ENCODE measurements around the gene ALPK1. TPM values are rescaled to one million over a fixed set of nuclear protein-coding genes. Genes with fewer than 3 reads are reported as not detected.

The ALPK1 gene
- total and polyA plus RNA-seq, 7 donors, result 4.2 to 27.4 (median 12.1) TPM

- TF ChIP-seq POLR2A (IDR thresholded peaks at IDR 0.05), result no peak
- TF ChIP-seq CTCF (IDR thresholded peaks at IDR 0.05), result no peak
- TF ChIP-seq POLR2AphosphoS5 (IDR thresholded peaks at IDR 0.05), result no peak
- H3K27me3 ChIP-seq, result no peaks in the 10 kb centered on the region
- H3K4me3 ChIP-seq, result no peak overlapping the region
- no peak overlapping the region for H3K27ac ChIP-seq
- no peak for DNase-seq
- H3K36me3 ChIP-seq, result no peaks in the 10 kb centered on the region
- 97 to 100% methylated on average over 3 of the region's 3 CpGs for WGBS, 2 donors
- intact Hi-C loops (cut with DNase I), result loop anchor here (10.0 kb wide), 1 partner anchor 282 kb away; no protein-coding TSS in a partner anchor
- H3K4me1 ChIP-seq, result peaks cover 0 to 6% (median 0%) of the 10 kb centered on the region in 4 donors
- no peaks in the 10 kb centered on the region for H3K9me3 ChIP-seq
Observed at GRCh38 chr4:112322866-112323265, 25.7 kb downstream of the ALPK1 start.

GRCh38 chr4:112325530-112325929, 28.4 kb downstream of the ALPK1 start:
- Histone ChIP-seq H3K27ac (no peak overlapping the region), H3K9me3 (no peaks in the 10 kb centered on the region), H3K36me3 (no peaks in the 10 kb centered on the region), H3K4me3 (no peak overlapping the region), H3K27me3 (no peaks in the 10 kb centered on the region), H3K4me1 (peaks cover 0 to 6% (median 0%) of the 10 kb centered on the region in 4 donors)
- TF ChIP-seq EP300 (IDR thresholded peaks at IDR 0.05) (no peak), POLR2AphosphoS5 (IDR thresholded peaks at IDR 0.05) (no peak), CTCF (IDR thresholded peaks at IDR 0.05) (no peak), POLR2A (IDR thresholded peaks at IDR 0.05) (no peak)
- 90 to 92% methylated on average over 6 of the region's 6 CpGs for whole genome bisulfite sequencing, 2 donors
- no peak for DNase-seq
- intact Hi-C loops (cut with DNase I), result loop anchor here (10.0 kb wide), 1 partner anchor 279 kb away; no protein-coding TSS in a partner anchor

GRCh38 chr4:112327965-112328733, 31.0 kb downstream of the ALPK1 start:
- Histone ChIP-seq H3K4me1 (no peaks in the 10 kb centered on the region), H3K27me3 (no peaks in the 10 kb centered on the region), H3K9me3 (no peaks in the 10 kb centered on the region), H3K36me3 (no peaks in the 10 kb centered on the region), H3K4me3 (no peak overlapping the region), H3K27ac (no peak overlapping the region)
- 73 to 78% methylated on average over 9 of the region's 9 CpGs for WGBS, 2 donors
- intact Hi-C loops (cut with DNase I), result loop anchor here (10.0 kb wide), 1 partner anchor 277 kb away; no protein-coding TSS in a partner anchor
- TF ChIP-seq POLR2A (IDR thresholded peaks at IDR 0.05) (no peak), CTCF (IDR thresholded peaks at IDR 0.05) (peak in 1 of 4 experiments; percentile 31)
- no peak for DNase-seq

- H3K36me3 ChIP-seq, result no peaks in the 10 kb centered on the region
- H3K9me3 ChIP-seq, result no peaks in the 10 kb centered on the region
- TF ChIP-seq CTCF (IDR thresholded peaks at IDR 0.05), result no peak
- TF ChIP-seq POLR2A (IDR thresholded peaks at IDR 0.05), result no peak
- no peak for TF ChIP-seq EP300 (IDR thresholded peaks at IDR 0.05)
- TF ChIP-seq POLR2AphosphoS5 (IDR thresholded peaks at IDR 0.05), result no peak
- H3K27me3 ChIP-seq, result no peaks in the 10 kb centered on the region
- H3K4me1 ChIP-seq, result no peaks in the 10 kb centered on the region
- 97 to 98% methylated on average over 4 of the region's 4 CpGs for WGBS, 2 donors
- intact Hi-C loops (cut with DNase I), result loop anchor here (10.0 kb wide), 1 partner anchor 276 kb away; no protein-coding TSS in a partner anchor
- H3K27ac ChIP-seq, result no peak overlapping the region
- DNase-seq, result no peak
- no peak overlapping the region for H3K4me3 ChIP-seq
Observed at GRCh38 chr4:112328734-112329130, 31.6 kb downstream of the ALPK1 start.

Data from sigmoid colon (tissue), 7 donors.